ENCODE results near the gene TP73.
A peak's percentile ranks its signal among the peaks of the same experiment; 100 is the strongest.
"Not testable (repeated sequence)": the region's sequence is repeated elsewhere in the genome, so short reads cannot be mapped to it uniquely, and the experiment has no call there.

The TP73 gene

GRCh38 chr1:3744646-3745045 lies 92.3 kb downstream of the TP73 start:
- no peak for DNase-seq (ENCODE audit: low spot score)

GRCh38 chr1:3745071-3745470 lies 92.8 kb downstream of the TP73 start:
- no peak for DNase-seq (ENCODE audit: low spot score)

GRCh38 chr1:3745590-3746381 lies 93.5 kb downstream of the TP73 start:
- DNase-seq (ENCODE audit: low spot score) = no peak

GRCh38 chr1:3746389-3746829 lies 94.1 kb downstream of the TP73 start:
- no peak for DNase-seq (ENCODE audit: low spot score)

- DNase-seq (ENCODE audit: low spot score) = peak; percentile 87
These were observed 94.7 kb downstream of the TP73 start for GRCh38 chr1:3746830-3747521.

GRCh38 chr1:3747522-3747848 lies 95.2 kb downstream of the TP73 start:
- no peak for DNase-seq (ENCODE audit: low spot score)

GRCh38 chr1:3747903-3748302 lies 95.6 kb downstream of the TP73 start:
- DNase-seq (ENCODE audit: low spot score) = no peak

GRCh38 chr1:3748316-3748900 lies 96.1 kb downstream of the TP73 start:
- not testable (repeated sequence) for DNase-seq (ENCODE audit: low spot score)

- no peak for DNase-seq (ENCODE audit: low spot score)
These were observed 97.2 kb downstream of the TP73 start for GRCh38 chr1:3749512-3749911.

GRCh38 chr1:3750741-3751140 lies 98.4 kb downstream of the TP73 start:
- DNase-seq (ENCODE audit: low spot score) = no peak

- DNase-seq (ENCODE audit: low spot score) = no peak
These were observed 100.2 kb downstream of the TP73 start, which contains the start of gene CCDC27 for GRCh38 chr1:3752400-3752945. Gene CCDC27, plus strand, starts transcription at chr1:3752450. Its CDS starts 32 bp downstream, at chr1:3752482.

- no peak for DNase-seq (ENCODE audit: low spot score)
These were observed 101.5 kb downstream of the TP73 start for GRCh38 chr1:3753656-3754454.

GRCh38 chr1:3756394-3756793 lies 104.1 kb downstream of the TP73 start:
- no peak for DNase-seq (ENCODE audit: low spot score)

GRCh38 chr1:3759164-3759563 lies 106.8 kb downstream of the TP73 start:
- no peak for DNase-seq (ENCODE audit: low spot score)

- DNase-seq (ENCODE audit: low spot score) = no peak
These were observed 107.5 kb downstream of the TP73 start for GRCh38 chr1:3759796-3760195.

GRCh38 chr1:3761296-3762010 lies 109.1 kb downstream of the TP73 start:
- DNase-seq (ENCODE audit: low spot score) = no peak

GRCh38 chr1:3762151-3762872 lies 110.0 kb downstream of the TP73 start:
- DNase-seq (ENCODE audit: low spot score) = no peak

- no peak for DNase-seq (ENCODE audit: low spot score)
These were observed 110.5 kb downstream of the TP73 start for GRCh38 chr1:3762873-3763228.

GRCh38 chr1:3763351-3764125 lies 111.2 kb downstream of the TP73 start:
- no peak for DNase-seq (ENCODE audit: low spot score)

GRCh38 chr1:3767328-3767925 lies 115.1 kb downstream of the TP73 start:
- DNase-seq (ENCODE audit: low spot score) = no peak

Measured in CD4-positive, alpha-beta T cell treated with Interleukin-15 for 4 hours (primary cell).